Right lobe of liver (tissue), 6 donors: ENCODE measurements around the gene LOXL1. TPM values are rescaled to one million over a fixed set of nuclear protein-coding genes. Genes with fewer than 3 reads are reported as not detected.

Source experiments
- ATAC-seq, 4 donors: fragments of 200-7000 bp; cut with Tn5 transposase; one replicate each; pipeline ENCODE4 v1.9.1; 2020; ENCODE audit warnings: mild to moderate bottlenecking in 4 of 4, moderate library complexity in 4 of 4
- DNase-seq, 3 donors: peaks; one replicate each; pipeline ENCODE4 v3.0.0-alpha.2; 2020
- H3K27ac ChIP-seq, 3 donors: fragments of 200-600 bp; one replicate each; pipeline ENCODE4 v1.8.0; 2022
- H3K27me3 ChIP-seq, 2 donors: fragments of 200-600 bp; one replicate each; pipeline ENCODE4 v1.8.0; 2022
- H3K36me3 ChIP-seq, 4 donors: fragments of 200-600 bp; sonication (generic) in 1 of 4; one replicate each; pipeline versions ENCODE4 v1.5.1 to v1.8.0; 2017 to 2022; ENCODE audit warnings: control low read depth in 1 of 4
- H3K4me1 ChIP-seq, 4 donors: fragments of 200-600 bp; sonication (generic) in 1 of 4; one replicate each; pipeline versions ENCODE4 v1.5.1 to v1.8.0; 2017 to 2022; ENCODE audit warnings: control low read depth in 1 of 4
- H3K4me3 ChIP-seq, 3 donors: fragments of 200-600 bp; one replicate each; pipeline ENCODE4 v1.8.0; 2022
- H3K9me3 ChIP-seq, 4 donors: fragments of 200-600 bp; sonication (generic) in 1 of 4; one replicate each; pipeline versions ENCODE4 v1.5.1 to v1.8.0; 2017 to 2022; ENCODE audit warnings: control low read depth in 1 of 4
- CTCF ChIP-seq, 4 donors: fragments of 200-600 bp in 3 of 4; fragments of 450-650 bp in 1 of 4; IDR thresholded peaks; one replicate each; pipeline versions ENCODE4 v1.5.1 to v1.8.0; 2016 to 2022; ENCODE audit warnings: antibody characterized with exemption in 4 of 4, mild to moderate bottlenecking in 2 of 4
- POLR2A ChIP-seq: fragments of 450-650 bp; IDR thresholded peaks from one replicate; pipeline ENCODE4 v1.6.1; 2017; ENCODE audit warnings: antibody characterized with exemption, mild to moderate bottlenecking
- WGBS: methylation state at CpG from one replicate; pipeline ENCODE4 v1.1.6; 2018; ENCODE audit warnings: low coverage, low lambda C conversion rate; ENCODE audit not compliant: insufficient coverage; ENCODE audit errors: missing lambda C conversion rate; 5-methylcytosine and 5-hydroxymethylcytosine counted together
- intact Hi-C, 2 donors: fragments of 100-400 bp; cut with DNase I; formaldehyde crosslinking; loops; one replicate each; pipeline versions ENCODE4 v1.11.2 to v1.14.1; 2022
- total RNA-seq, 6 experiments: library from RNA; depleted of rRNA in 2 of 6; stranded (reverse); fragments of >200 nt in 2 of 6; fragmentation: NEBNext Ultra II Directional in 3 of 6; extraction: Animal tissue kit (Norgen Biotek cat#: 25700) in 3 of 6; gene quantifications; one replicate each; pipeline versions ENCODE4 v1.1.0 to v1.2.4, GENCODE V29; 2016 to 2023
- donor health status: DM: no; HTN: yes; CAD: no.
- donor health status: DM: no; HTN: no; CAD: no.
- donor health status: DM: no; HTN: no; CAD: no.
- donor health status: DM: no; HTN: yes; CAD: no.
- donor health status: DM: no; HTN: yes; CAD: no.

LOXL1 gene
- total RNA-seq, 6 experiments from 2014 or later = 0.29 to 2.3 (median 0.83) TPM

- ATAC-seq = no peak
- Histone ChIP-seq H3K27ac (no peak overlapping the region), H3K36me3 (no peaks in the 10 kb centered on the region), H3K9me3 (no peaks in the 10 kb centered on the region), H3K27me3 (no peaks in the 10 kb centered on the region), H3K4me3 (no peak overlapping the region), H3K4me1 (no peaks in the 10 kb centered on the region)
- DNase-seq = no peak
- no peak for TF ChIP-seq POLR2A
- no peak for TF ChIP-seq CTCF (IDR thresholded peaks at IDR 0.05)
- intact Hi-C loops = no loop called here
- WGBS = 90% methylated on average over 10 of the region's 27 CpGs
Observed at GRCh38 chr15:73954188-73955145, 28.2 kb downstream of the LOXL1 start.

GRCh38 chr15:73955326-73955725, 29.1 kb downstream of the LOXL1 start:
- no peak for TF ChIP-seq CTCF (IDR thresholded peaks at IDR 0.05)
- TF ChIP-seq POLR2A = no peak
- intact Hi-C loops = no loop called here
- Histone ChIP-seq H3K27ac (no peak overlapping the region), H3K9me3 (no peaks in the 10 kb centered on the region), H3K4me3 (no peak overlapping the region), H3K36me3 (no peaks in the 10 kb centered on the region), H3K27me3 (no peaks in the 10 kb centered on the region), H3K4me1 (no peaks in the 10 kb centered on the region)
- 60% methylated on average over 1 of the region's 4 CpGs for WGBS
- ATAC-seq (no peak), DNase-seq (no peak)

- Histone ChIP-seq H3K4me1 (no peaks in the 10 kb centered on the region), H3K9me3 (no peaks in the 10 kb centered on the region), H3K27ac (no peak overlapping the region), H3K36me3 (no peaks in the 10 kb centered on the region), H3K4me3 (no peak overlapping the region), H3K27me3 (no peaks in the 10 kb centered on the region)
- DNase-seq = no peak
- intact Hi-C loops = no loop called here
- 71% methylated on average over 6 of the region's 12 CpGs for WGBS
- no peak for ATAC-seq
- TF ChIP-seq CTCF (IDR thresholded peaks at IDR 0.05) (no peak), POLR2A (no peak)
Observed at GRCh38 chr15:73955861-73956742, 29.8 kb downstream of the LOXL1 start.

GRCh38 chr15:73956743-73957135, 30.5 kb downstream of the LOXL1 start:
- TF ChIP-seq POLR2A (no peak), CTCF (IDR thresholded peaks at IDR 0.05) (no peak)
- Histone ChIP-seq H3K4me1 (no peaks in the 10 kb centered on the region), H3K27ac (no peak overlapping the region), H3K4me3 (no peak overlapping the region), H3K9me3 (no peaks in the 10 kb centered on the region), H3K27me3 (no peaks in the 10 kb centered on the region), H3K36me3 (no peaks in the 10 kb centered on the region)
- WGBS = 44% methylated on average over 8 of the region's 9 CpGs
- ATAC-seq (no peak), DNase-seq (no peak)
- intact Hi-C loops = no loop called here
